HG02870 (cell line): ENCODE measurements around the gene MICAL2.

Source experiments
- ATAC-seq: cut with Tn5 transposase; IDR thresholded peaks from one replicate; pipeline ENCODE4 v1.9.1; 2021; ENCODE audit warnings: mild to moderate bottlenecking, moderate library complexity; ENCODE audit not compliant: unreplicated experiment

The MICAL2 gene

DNA sequence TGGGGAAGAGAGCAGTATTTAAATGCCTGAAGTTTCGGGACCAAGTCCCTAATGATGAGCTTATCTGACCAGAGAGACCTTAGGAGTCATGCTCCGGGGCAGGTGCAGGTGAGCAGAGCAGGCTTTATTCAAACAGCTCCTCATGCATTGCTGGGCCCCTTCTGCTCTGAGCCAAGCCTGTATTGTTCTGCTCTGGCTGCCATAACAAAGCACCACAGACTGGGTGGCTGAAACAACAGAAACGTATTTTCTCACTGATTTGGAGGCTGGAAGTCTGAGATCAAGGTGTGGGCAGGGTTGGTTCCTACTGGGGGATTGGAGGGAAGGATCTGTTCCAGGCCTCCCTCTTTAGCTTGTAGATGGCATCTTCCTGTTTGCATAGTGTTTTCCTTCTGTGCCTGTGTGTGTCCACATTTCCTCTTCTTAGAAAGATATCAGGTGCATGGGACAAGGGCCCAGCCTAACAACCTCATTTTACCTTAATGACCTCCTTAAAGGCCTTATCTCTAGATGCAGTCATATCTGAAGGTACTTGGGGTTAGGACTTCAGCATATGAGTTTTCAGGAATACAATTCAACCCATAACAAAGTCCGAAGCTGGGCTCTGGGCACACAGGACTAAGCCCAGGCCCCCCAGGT lies 169.9 kb downstream of the MICAL2 start:
- ATAC-seq = no peak

- no peak for ATAC-seq
These were observed 170.6 kb downstream of the MICAL2 start for GRCh38 chr11:12280838-12281565.

DNA sequence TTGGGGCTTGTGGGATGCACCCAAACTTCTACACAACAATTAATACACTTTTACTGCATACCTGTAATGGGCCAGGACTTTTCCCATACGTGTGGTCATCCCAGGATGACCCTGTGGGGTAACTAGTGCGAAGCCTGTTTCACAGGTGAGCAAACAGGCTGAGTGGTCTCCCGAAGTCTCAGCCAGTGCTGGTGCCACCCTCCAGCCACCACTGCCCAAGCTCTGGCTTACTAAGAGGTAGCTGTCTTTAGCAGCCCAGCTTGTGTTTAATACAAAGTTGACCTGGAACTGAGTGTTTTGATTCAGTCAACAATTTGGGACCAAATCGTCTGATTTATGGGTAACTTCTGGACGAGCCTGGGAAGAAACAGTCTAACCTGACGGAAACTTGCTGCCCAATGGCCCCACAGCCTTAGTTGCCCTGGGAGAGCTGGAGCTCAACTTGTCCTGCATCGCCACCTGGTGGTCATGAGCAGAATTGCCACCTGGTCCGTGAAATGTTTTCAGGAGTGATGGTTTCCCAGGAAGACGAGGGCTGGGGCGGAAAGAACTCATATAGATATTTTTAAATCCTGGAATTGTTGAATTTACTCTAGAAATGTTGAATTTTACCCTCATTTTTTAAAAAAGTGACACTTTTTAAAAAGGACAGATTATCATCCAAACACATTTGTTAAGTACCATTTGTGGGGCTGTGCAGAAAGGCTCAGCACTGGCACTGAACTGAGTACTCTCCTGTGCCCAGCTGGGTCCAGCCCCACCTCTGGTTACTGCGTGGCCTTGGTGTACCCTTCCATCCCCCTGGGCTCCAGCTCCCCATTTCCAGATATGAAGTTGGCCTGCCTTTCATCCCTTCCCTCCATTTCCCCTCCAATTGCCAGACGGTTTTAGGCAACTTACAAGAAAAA lies 171.4 kb downstream of the MICAL2 start:
- ATAC-seq = no peak

DNA sequence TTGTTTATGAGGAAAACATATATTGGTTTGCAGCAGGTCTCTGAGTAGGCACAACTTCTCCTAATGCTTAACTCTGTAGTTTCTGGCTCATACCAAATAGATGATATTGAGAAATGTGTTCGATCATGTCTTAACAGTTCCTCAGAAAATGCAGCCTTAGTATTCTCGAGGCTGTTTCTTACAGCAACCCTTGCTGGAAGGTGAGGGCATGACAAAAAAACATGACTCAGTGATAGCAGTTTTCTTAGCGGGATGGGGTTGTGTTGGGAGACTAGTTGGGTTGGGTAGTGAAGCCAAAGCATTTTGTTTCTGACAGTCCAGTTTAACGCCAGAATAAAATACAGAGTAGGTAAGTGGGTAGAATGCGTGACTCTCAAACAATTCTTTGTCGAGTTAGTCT lies 172.3 kb downstream of the MICAL2 start:
- ATAC-seq = no peak

GRCh38 chr11:12284316-12285050 lies 174.1 kb downstream of the MICAL2 start:
- ATAC-seq = no peak

DNA sequence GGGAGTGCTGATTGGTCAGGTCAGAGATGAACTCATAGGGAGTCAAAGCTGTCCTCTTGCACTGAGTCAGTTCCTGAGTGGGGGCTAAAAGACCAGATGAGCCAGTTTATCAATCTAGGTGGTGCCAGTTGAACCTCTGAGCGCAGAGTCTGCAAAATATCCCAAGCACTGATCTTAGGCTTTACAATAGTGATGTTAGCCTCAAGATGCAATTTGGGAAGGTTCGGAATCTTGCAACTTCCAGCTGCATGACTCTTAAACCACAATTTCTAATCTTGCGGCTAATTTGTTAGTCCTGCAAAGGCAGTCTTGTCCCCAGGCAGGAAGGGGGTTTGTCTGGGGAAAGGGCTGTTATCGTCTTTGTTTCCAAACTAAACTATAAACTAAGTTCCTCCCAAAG lies 174.7 kb downstream of the MICAL2 start:
- no peak for ATAC-seq

- ATAC-seq = no peak
These were observed 175.4 kb downstream of the MICAL2 start for GRCh38 chr11:12285811-12286222.

DNA sequence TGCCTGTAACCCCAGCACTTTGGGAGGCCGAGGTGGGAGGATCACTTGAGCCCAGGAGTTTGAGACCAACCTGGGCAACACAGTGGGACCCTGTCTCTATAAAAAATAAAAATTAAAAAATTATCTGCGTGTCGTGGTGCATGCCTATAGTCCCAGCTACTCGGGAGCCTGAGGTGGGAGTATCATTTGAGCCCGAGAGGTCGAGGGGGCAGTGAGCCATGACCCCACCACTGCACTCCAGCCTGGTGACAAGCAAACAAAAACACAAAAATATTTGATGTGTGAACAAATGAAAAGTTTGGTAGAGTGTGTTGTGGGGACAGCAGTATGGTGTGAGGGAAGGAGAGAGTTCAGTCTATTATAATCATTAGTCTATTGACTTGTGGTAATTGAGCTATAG lies 176.2 kb downstream of the MICAL2 start:
- ATAC-seq = no peak

- no peak for ATAC-seq
These were observed 176.6 kb downstream of the MICAL2 start for GRCh38 chr11:12287009-12287373.

GRCh38 chr11:12287374-12288211 lies 177.2 kb downstream of the MICAL2 start:
- no peak for ATAC-seq

GRCh38 chr11:12288212-12288930 lies 178.0 kb downstream of the MICAL2 start:
- no peak for ATAC-seq

DNA sequence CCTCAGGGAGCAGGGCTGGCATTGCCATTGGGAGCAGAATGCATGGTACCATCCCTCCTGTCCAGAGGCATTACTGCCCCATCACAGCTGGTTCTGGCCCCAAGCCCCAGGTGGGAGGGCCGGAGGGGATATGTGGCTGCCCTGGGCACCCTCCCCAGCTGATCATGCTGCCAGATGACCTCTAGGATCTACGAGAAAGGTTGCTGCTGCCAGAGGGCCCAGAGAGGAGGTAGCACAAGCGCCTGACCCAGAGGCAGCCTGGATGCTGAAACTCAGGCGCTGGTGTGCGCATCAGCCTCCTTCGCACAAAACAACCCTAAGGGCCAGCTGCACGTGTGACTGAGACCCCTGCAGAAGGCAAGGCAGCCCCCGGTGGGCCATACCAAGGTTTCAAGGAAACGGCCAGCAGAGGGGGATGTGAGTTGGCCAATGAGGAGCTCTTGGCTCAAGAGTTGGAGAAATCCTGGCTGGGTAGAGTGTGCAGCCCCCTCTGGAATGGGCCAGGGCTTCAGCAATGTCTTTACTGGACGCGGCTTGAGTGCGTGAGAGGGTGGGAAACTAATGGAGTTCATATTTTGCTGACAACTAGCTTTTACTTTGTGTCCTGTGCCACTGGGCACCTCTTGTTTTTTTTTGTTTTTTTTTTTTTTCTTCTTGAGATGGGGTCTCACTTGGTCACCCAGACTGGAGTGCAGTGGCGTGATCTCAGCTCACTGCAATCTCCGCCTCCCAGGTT lies 178.7 kb downstream of the MICAL2 start:
- no peak for ATAC-seq

- no peak for ATAC-seq
These were observed 179.5 kb downstream of the MICAL2 start for GRCh38 chr11:12289667-12290476.

- ATAC-seq = no peak
These were observed 180.1 kb downstream of the MICAL2 start for GRCh38 chr11:12290477-12290922.

- no peak for ATAC-seq
These were observed 180.9 kb downstream of the MICAL2 start for GRCh38 chr11:12291313-12291712.

GRCh38 chr11:12291766-12292165 lies 181.4 kb downstream of the MICAL2 start:
- no peak for ATAC-seq

DNA sequence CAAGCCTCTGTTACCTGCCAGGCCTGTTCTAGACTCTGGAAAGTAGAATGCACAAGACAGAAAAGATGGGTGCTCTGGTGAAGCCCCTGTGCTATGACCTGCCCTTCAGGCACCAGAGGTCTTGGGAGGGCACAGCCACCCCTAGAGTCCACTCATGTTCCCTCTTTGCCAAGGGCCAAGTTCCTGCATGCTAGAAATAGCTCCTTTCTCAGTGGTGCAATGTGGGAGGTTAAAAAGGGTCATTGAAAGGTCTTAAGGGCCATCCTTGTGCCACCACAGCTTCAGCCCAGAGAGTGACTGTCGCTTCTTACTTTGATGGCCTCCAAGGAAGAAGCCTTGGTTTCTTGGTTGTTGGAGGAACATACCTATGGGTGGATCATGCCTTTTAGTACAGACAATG lies 182.4 kb downstream of the MICAL2 start:
- ATAC-seq = no peak

GRCh38 chr11:12293486-12293885 lies 183.1 kb downstream of the MICAL2 start:
- ATAC-seq = no peak
